HepG2 (cell line): ENCODE results near the gene SLC6A8. TPM values are rescaled to one million over a fixed set of nuclear protein-coding genes. Genes with fewer than 3 reads are reported as not detected.

Source experiments
- AFF4 ChIP-seq: sonication (generic); formaldehyde crosslinking; IDR thresholded peaks from 2 replicates; pipeline ENCODE4 v1.4.0; 2020; ENCODE audit warnings: missing genetic modification reagents
- GABPB1 ChIP-seq: IDR thresholded peaks from 2 replicates; pipeline ENCODE4 v1.6.1; 2016; ENCODE audit warnings: mild to moderate bottlenecking, missing genetic modification reagents, moderate library complexity, missing compliant biosample characterization
- KLF15 ChIP-seq: sonication (generic); formaldehyde crosslinking; IDR thresholded peaks from 2 replicates; pipeline ENCODE4 v1.8.1; 2023; ENCODE audit warnings: borderline replicate concordance, mild to moderate bottlenecking, inconsistent platforms, missing genetic modification reagents, mixed read lengths
- MED1 ChIP-seq: sonication (generic); formaldehyde crosslinking; IDR thresholded peaks from 2 replicates; pipeline ENCODE4 v1.4.0; 2020; ENCODE audit warnings: missing genetic modification reagents
- MYNN ChIP-seq: sonication (generic); formaldehyde crosslinking; IDR thresholded peaks from 2 replicates; pipeline ENCODE4 v1.4.0; 2020; ENCODE audit warnings: mild to moderate bottlenecking, low read depth, missing genetic modification reagents
- SP2 ChIP-seq: sonication (generic); formaldehyde crosslinking; IDR thresholded peaks from 2 replicates; pipeline ENCODE4 v1.5.1; 2020; ENCODE audit warnings: mild to moderate bottlenecking, missing genetic modification reagents
- ZNF367 ChIP-seq: sonication (generic); formaldehyde crosslinking; IDR thresholded peaks from 2 replicates; pipeline ENCODE4 v1.4.0; 2020; ENCODE audit warnings: missing genetic modification reagents, borderline replicate concordance
- ZNF607 ChIP-seq: sonication (generic); formaldehyde crosslinking; IDR thresholded peaks from 2 replicates; pipeline ENCODE4 v1.5.1; 2020; ENCODE audit warnings: missing genetic modification reagents, mild to moderate bottlenecking, borderline replicate concordance
- ZNF788 ChIP-seq: sonication (generic); formaldehyde crosslinking; IDR thresholded peaks from 2 replicates; pipeline ENCODE4 v1.5.0; 2020; ENCODE audit warnings: mild to moderate bottlenecking, missing genetic modification reagents, borderline replicate concordance
- ZSCAN31 ChIP-seq: sonication (generic); formaldehyde crosslinking; IDR thresholded peaks from 2 replicates; pipeline ENCODE4 v1.5.0; 2020; ENCODE audit warnings: low read depth, mild to moderate bottlenecking, missing genetic modification reagents
- polyA plus RNA-seq, 8 experiments: library from polyadenylated mRNA; depleted of rRNA in 3 of 8; stranded (reverse) in 7 of 8; unstranded in 1 of 8; fragments of >200 nt; fragmentation: Illumina TruSeq in 4 of 8; extraction: Trizol in 4 of 8; gene quantifications; 2 replicates each; pipeline versions ENCODE4 v1.2.1 to v1.2.3, GENCODE V29; 2011 to 2016; ENCODE audit warnings: low read depth in 4 of 8, missing spikeins in 1 of 8, mixed read lengths in 1 of 8; ENCODE audit not compliant: insufficient read depth in 1 of 8
- total RNA-seq, 5 experiments: library from RNA; depleted of rRNA; stranded (reverse); fragments of >200 nt; fragmentation: Illumina TruSeq; extraction: Trizol; gene quantifications; 2 replicates each; pipeline ENCODE4 v1.2.3, GENCODE V29; 2016; ENCODE audit warnings: low read depth in 1 of 5
- TF ChIP-seq, protein P1 (sequence below): sonication (generic); formaldehyde crosslinking; IDR thresholded peaks from 2 replicates; pipeline ENCODE4 v1.8.0; 2022; ENCODE audit warnings: missing genetic modification reagents, mild to moderate bottlenecking, borderline replicate concordance

The SLC6A8 gene
- total and polyA plus RNA-seq, 2 of the 13 experiments (the other 11 are each of a cell fraction or from before 2014, with no cell fraction given): 13.9 to 176 TPM

DNA sequence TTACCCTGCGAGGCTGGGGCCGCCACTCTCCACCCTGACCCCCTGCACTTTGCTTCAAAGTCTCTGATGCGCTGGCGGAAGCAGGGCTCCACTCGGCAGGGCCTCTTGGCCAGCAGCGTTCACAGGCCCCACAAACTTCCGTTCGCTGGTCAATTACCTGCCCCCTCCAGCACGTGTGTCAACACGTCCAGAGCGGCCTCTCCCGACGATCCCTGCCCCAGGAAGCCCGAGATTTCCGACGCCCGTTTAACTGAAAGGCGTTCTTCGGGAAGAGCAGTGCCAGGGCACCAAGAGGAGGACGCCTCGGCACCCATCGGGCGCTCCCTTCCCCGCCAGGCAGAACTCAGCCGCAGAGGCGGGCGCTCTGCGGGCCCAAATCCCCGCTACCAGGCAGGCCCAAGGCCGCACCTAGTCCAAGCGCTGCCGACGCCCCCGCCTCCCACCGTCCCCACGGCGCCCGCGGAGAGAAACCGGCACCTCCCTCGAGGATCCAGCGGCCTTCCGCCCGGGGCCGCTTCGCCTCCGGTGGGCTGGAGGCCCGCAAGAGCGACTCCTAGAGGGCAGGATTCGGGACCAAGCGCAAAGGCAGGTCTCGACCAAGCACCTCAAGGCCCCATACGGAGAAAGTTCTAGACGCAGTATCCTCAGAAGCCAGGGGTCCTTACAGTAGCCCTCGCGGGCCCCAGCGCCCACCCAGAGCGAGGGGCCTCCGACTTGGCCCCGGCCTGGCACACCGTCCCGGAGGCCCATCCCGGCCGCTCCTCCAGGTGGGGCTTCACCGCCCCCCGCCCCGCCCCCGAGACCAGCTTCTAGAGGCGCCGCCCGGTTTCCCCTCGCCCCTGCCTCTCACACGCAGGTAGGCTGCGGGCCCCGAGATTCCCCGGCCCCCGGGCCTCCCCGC is 35.9 kb downstream of the SLC6A8 start (continued):
- TF ChIP-seq AFF4 (CRISPR knock-in tag) (no peak), GABPB1 (CRISPR knock-in tag) (peak; percentile 85), KLF15 (CRISPR knock-in tag) (no peak), SP2 (no peak), MED1 (CRISPR knock-in tag) (peak; percentile 70), MYNN (no peak), ZSCAN31 (CRISPR knock-in tag) (peak; percentile 71; the same call in 1 of the 2 replicates), ZNF367 (CRISPR knock-in tag) (no peak), ZNF788 (CRISPR knock-in tag) (peak; percentile 73; the same call in 1 of the 2 replicates), ZNF607 (CRISPR knock-in tag) (0 out of 2 replicates have a peak, but pooled peaks have one; percentile 21)
- TF ChIP-seq, protein P1, sequence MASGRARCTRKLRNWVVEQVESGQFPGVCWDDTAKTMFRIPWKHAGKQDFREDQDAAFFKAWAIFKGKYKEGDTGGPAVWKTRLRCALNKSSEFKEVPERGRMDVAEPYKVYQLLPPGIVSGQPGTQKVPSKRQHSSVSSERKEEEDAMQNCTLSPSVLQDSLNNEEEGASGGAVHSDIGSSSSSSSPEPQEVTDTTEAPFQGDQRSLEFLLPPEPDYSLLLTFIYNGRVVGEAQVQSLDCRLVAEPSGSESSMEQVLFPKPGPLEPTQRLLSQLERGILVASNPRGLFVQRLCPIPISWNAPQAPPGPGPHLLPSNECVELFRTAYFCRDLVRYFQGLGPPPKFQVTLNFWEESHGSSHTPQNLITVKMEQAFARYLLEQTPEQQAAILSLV (CRISPR knock-in tag): 0 out of 2 replicates have a peak, but pooled peaks have one; percentile 43
